ENCODE measurements around the gene COQ8A. TPM values are rescaled to one million over a fixed set of nuclear protein-coding genes. Genes with fewer than 3 reads are reported as not detected.

COQ8A gene
- total and polyA plus RNA-seq, 10 of the 15 experiments (the other 5 are each of a cell fraction or from before 2014, with no cell fraction given) = 0.72 to 24.8 (median 12.1) TPM

DNA sequence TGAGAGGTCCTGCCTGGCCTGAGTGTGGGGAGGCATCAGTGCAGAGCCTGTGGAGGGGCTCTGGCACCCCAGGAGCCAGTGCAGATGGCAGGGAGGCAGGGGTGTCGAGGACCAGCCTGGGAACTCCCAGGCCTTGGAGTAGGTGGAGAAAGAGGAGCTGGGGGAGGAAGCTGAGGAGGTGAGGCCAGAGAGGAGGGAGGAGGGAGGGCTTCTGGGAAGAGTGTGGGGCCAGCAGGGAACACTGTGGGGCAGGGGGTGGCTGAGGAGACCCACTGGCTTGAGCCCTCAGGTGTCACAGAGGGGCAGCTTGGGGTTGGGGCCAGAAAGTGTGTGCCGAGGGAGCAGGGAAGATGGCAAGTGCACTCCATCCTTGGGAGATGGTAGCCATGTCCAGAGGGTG lies 3.8 kb downstream of the COQ8A start:
- intact Hi-C loops (cut with micrococcal nuclease; ENCODE audit: unreplicated experiment) = no loop called here
- Histone ChIP-seq H3K4me2 (ENCODE audit: control insufficient read depth, insufficient read depth) (no peak overlapping the region), H3K27ac (ENCODE audit: control insufficient read depth, insufficient read depth) (no peak overlapping the region), H3K9me3 (replicated peaks; ENCODE audit: control insufficient read depth, insufficient read depth, low read length) (no peaks in the 10 kb centered on the region), H3K79me2 (ENCODE audit: control insufficient read depth, insufficient read depth, low read length) (no peaks in the 10 kb centered on the region; the same call in none of the 2 replicates), H2AFZ (ENCODE audit: control insufficient read depth, low read depth, low read length) (no peak overlapping the region), H3K27me3 (replicated peaks in 1 of 2; ENCODE audit: control insufficient read depth in 2 of 2, insufficient read depth in 2 of 2, low read length in 1 of 2) (no peaks in the 10 kb centered on the region), H4K20me1 (ENCODE audit: control insufficient read depth, insufficient read depth) (no peaks in the 10 kb centered on the region), H3K4me3 (no peak overlapping the region), H3K36me3 (ENCODE audit: control insufficient read depth in 2 of 2, insufficient read depth in 2 of 2, low read length in 1 of 2) (no peaks in the 10 kb centered on the region), H3K9ac (ENCODE audit: control insufficient read depth, insufficient read depth, low read length) (no peak overlapping the region), H3K4me1 (ENCODE audit: control insufficient read depth, insufficient read depth, low read length) (peaks cover under 1% of the 10 kb centered on the region; the same call in 1 of the 2 replicates)
- ChIA-PET CTCF (no interaction called here), SMC1A (ENCODE audit: uncharacterized antibody, unreplicated experiment) (no interaction called here), POLR2A (no interaction called here), RAD21 (ENCODE audit: unreplicated experiment) (no interaction called here)
- DNase-seq (ENCODE audit: low read depth, low spot score) (no peak), ATAC-seq (no peak), FAIRE-seq (no peak)
- TF ChIP-seq PRDM15 (CRISPR knock-in tag; IDR thresholded peaks at IDR 0.05) (no peak), YBX1 (IDR thresholded peaks at IDR 0.05) (no peak), EED (IDR thresholded peaks at IDR 0.05; ENCODE audit: low read depth) (no peak), NKRF (conservative IDR thresholded peaks at IDR 0.05) (no peak), CREB1 (IDR thresholded peaks at IDR 0.05; ENCODE audit: low read depth) (no peak), KLF5 (IDR thresholded peaks at IDR 0.05; ENCODE audit: partially characterized antibody) (no peak), ZNF384 (IDR thresholded peaks at IDR 0.05; ENCODE audit: borderline replicate concordance, low read depth, low read length) (no peak), CTCF (IDR thresholded peaks at IDR 0.05 in 2 of 3, conservative IDR thresholded peaks at IDR 0.05 in 1 of 3; ENCODE audit: control insufficient read depth in 2 of 3, extremely low read depth in 1 of 3, insufficient read depth in 1 of 3, low read depth in 3 of 3, low read length in 3 of 3) (no peak)
- in situ Hi-C loops (cut with MboI) = no loop called here
- BruUV-seq (replicated peaks) = no TSS peak
- 32% methylated on average over 2 of the region's 2 CpGs for whole genome bisulfite sequencing (ENCODE audit: insufficient coverage, insufficient replicate concordance, low lambda C conversion rate, missing lambda C conversion rate)

Data from GM12878 (cell line).